COLO668 (cell line): ENCODE data around the gene GNB1L.
"Not testable (repeated sequence)": the region's sequence is repeated elsewhere in the genome, so short reads cannot be mapped to it uniquely, and the experiment has no call there.

Source experiments
- DNase-seq: peaks from one replicate; lab custom pipeline; 2025; ENCODE audit not compliant: unreplicated experiment; lab: John Stamatoyannopoulos, UW

The GNB1L gene

GRCh38 chr22:19799322-19800190, 55.1 kb downstream of the GNB1L start:
- DNase-seq = no peak

GRCh38 chr22:19798891-19799293, 55.8 kb downstream of the GNB1L start:
- DNase-seq = no peak

GRCh38 chr22:19798003-19798665, 56.5 kb downstream of the GNB1L start:
- no peak for DNase-seq

- DNase-seq = no peak
These were observed 57.3 kb downstream of the GNB1L start for GRCh38 chr22:19797086-19798002.

- no peak for DNase-seq
These were observed 58.5 kb downstream of the GNB1L start for GRCh38 chr22:19796160-19796559.

- no peak for DNase-seq
These were observed 59.1 kb downstream of the GNB1L start for GRCh38 chr22:19795617-19796008.

GRCh38 chr22:19793661-19794310, 60.9 kb downstream of the GNB1L start:
- DNase-seq = no peak

GRCh38 chr22:19793161-19793560, 61.5 kb downstream of the GNB1L start:
- no peak for DNase-seq

GRCh38 chr22:19792383-19792896, 62.2 kb downstream of the GNB1L start:
- DNase-seq = not testable (repeated sequence)

- DNase-seq = no peak
These were observed 62.8 kb downstream of the GNB1L start for GRCh38 chr22:19791894-19792293.

GRCh38 chr22:19791243-19791642, 63.4 kb downstream of the GNB1L start:
- DNase-seq = no peak

- no peak for DNase-seq
These were observed 64.8 kb downstream of the GNB1L start for GRCh38 chr22:19789828-19790227.

- no peak for DNase-seq
These were observed 65.3 kb downstream of the GNB1L start for GRCh38 chr22:19789406-19789805.

- DNase-seq = no peak
These were observed 65.9 kb downstream of the GNB1L start for GRCh38 chr22:19788661-19789225.

- no peak for DNase-seq
These were observed 66.9 kb downstream of the GNB1L start for GRCh38 chr22:19787849-19788141.

- DNase-seq = no peak
These were observed 67.5 kb downstream of the GNB1L start for GRCh38 chr22:19786959-19787848.

GRCh38 chr22:19786264-19786585, 68.4 kb downstream of the GNB1L start:
- no peak for DNase-seq

GRCh38 chr22:19785461-19786263, 69.0 kb downstream of the GNB1L start:
- no peak for DNase-seq
